Measurements from ENCODE around the gene PDXDC1.
"Not testable (repeated sequence)": the region's sequence is repeated elsewhere in the genome, so short reads cannot be mapped to it uniquely, and the experiment has no call there.

Gene PDXDC1

GRCh38 chr16:15135483-15136360 lies 160.9 kb downstream of the PDXDC1 start:
- not testable (repeated sequence) for DNase-seq (ENCODE audit: low read depth)

GRCh38 chr16:15137514-15137913 lies 162.7 kb downstream of the PDXDC1 start:
- not testable (repeated sequence) for DNase-seq (ENCODE audit: low read depth)

GRCh38 chr16:15140444-15141365 lies 165.9 kb downstream of the PDXDC1 start:
- not testable (repeated sequence) for DNase-seq (ENCODE audit: low read depth)

- no peak for DNase-seq (ENCODE audit: low read depth)
Observed at GRCh38 chr16:15141586-15141985, 166.8 kb downstream of the PDXDC1 start.

GRCh38 chr16:15142107-15142890 lies 167.5 kb downstream of the PDXDC1 start:
- not testable (repeated sequence) for DNase-seq (ENCODE audit: low read depth)

GRCh38 chr16:15142891-15143600 lies 168.2 kb downstream of the PDXDC1 start:
- DNase-seq (ENCODE audit: low read depth): not testable (repeated sequence)

GRCh38 chr16:15143601-15144091 lies 168.8 kb downstream of the PDXDC1 start:
- not testable (repeated sequence) for DNase-seq (ENCODE audit: low read depth)

GRCh38 chr16:15144092-15144631 lies 169.3 kb downstream of the PDXDC1 start:
- not testable (repeated sequence) for DNase-seq (ENCODE audit: low read depth)

- not testable (repeated sequence) for DNase-seq (ENCODE audit: low read depth)
Observed at GRCh38 chr16:15144781-15145417, 170.1 kb downstream of the PDXDC1 start.

GRCh38 chr16:15145418-15146263 lies 170.8 kb downstream of the PDXDC1 start:
- not testable (repeated sequence) for DNase-seq (ENCODE audit: low read depth)

- not testable (repeated sequence) for DNase-seq (ENCODE audit: low read depth)
Observed at GRCh38 chr16:15146264-15146662, 171.4 kb downstream of the PDXDC1 start.

GRCh38 chr16:15148831-15149230 lies 174.0 kb downstream of the PDXDC1 start:
- DNase-seq (ENCODE audit: low read depth): not testable (repeated sequence)

GRCh38 chr16:15149260-15149659 lies 174.4 kb downstream of the PDXDC1 start:
- not testable (repeated sequence) for DNase-seq (ENCODE audit: low read depth)

GRCh38 chr16:15154005-15154404 lies 179.2 kb downstream of the PDXDC1 start:
- DNase-seq (ENCODE audit: low read depth): not testable (repeated sequence)

GRCh38 chr16:15154650-15155562 lies 180.1 kb downstream of the PDXDC1 start:
- DNase-seq (ENCODE audit: low read depth): peak; percentile 70

GRCh38 chr16:15157644-15158043 lies 182.8 kb downstream of the PDXDC1 start:
- not testable (repeated sequence) for DNase-seq (ENCODE audit: low read depth)

- not testable (repeated sequence) for DNase-seq (ENCODE audit: low read depth)
Observed at GRCh38 chr16:15159671-15160070, 184.8 kb downstream of the PDXDC1 start.

GRCh38 chr16:15160571-15160970 lies 185.7 kb downstream of the PDXDC1 start:
- not testable (repeated sequence) for DNase-seq (ENCODE audit: low read depth)

All from stimulated activated CD8-positive, alpha-beta memory T cell treated with anti-CD3 and anti-CD28 coated beads, Interleukin-7, amount 100 ng/mL, for 24 hours (primary cell).